Activated CD8-positive, alpha-beta T cell treated with anti-CD3 and anti-CD28 coated beads, Interleukin-2, amount 10 ng/mL, durations not matched to agents 7 days and 5 days (primary cell): ENCODE measurements around the gene LGALS8. TPM values are rescaled to one million over a fixed set of nuclear protein-coding genes. Genes with fewer than 3 reads are reported as not detected.

Source experiments
- total RNA-seq, 2 experiments: library from RNA; stranded (reverse); gene quantifications; one replicate each; pipeline ENCODE4 v1.2.3, GENCODE V29; 2021

Gene LGALS8
- total RNA-seq, 2 experiments from 2014 or later = 75.5 to 77.8 TPM

Other genes starting within 250 kb of the LGALS8 start
- gene ERO1B, start 242.0 kb upstream of the LGALS8 start, total RNA-seq = 1 to 10 TPM; 1.3 to 1.6 TPM
- 1 to 10 TPM in 1 of 2 experiments, under 1 TPM in 1; 0.45 to 1.2 TPM for gene EDARADD, start 129.7 kb upstream of the LGALS8 start, total RNA-seq
- 10 to 100 TPM; 41.1 to 45.9 TPM for gene HEATR1, start 80.5 kb downstream of the LGALS8 start, total RNA-seq
- gene ACTN2, start 162.5 kb downstream of the LGALS8 start, total RNA-seq = not detected